Activated CD4-positive, CD25-positive, alpha-beta regulatory T cell (primary cell): Measurements from ENCODE around the gene PRRX1.

Experiments used
- DNase-seq, 4 experiments: peaks; one replicate each; lab custom pipeline; 2025; lab: John Stamatoyannopoulos, UW

The PRRX1 gene

DNA sequence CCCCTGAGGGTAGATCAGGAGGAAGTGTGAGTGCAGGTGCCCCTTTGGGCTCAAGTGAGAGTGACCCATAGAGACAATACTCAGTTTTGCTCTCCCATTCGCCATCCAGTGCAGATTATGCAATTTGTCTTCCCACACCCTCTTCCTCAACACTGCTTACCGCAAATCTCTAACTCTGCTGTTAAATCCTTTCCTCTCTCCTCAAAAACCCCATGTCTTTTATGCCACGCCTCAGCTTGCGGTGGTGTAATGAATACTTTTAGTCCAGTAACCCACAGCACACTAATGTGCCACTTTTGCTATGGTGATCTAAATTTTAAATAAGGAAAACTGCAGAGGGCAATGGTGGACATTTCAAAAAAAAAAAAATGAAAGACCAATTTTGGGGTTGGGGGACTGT, 57.7 kb downstream of the PRRX1 start:
- DNase-seq, result no peak

- no peak for DNase-seq
These were observed 59.6 kb downstream of the PRRX1 start for GRCh38 chr1:170723518-170723917.

DNA sequence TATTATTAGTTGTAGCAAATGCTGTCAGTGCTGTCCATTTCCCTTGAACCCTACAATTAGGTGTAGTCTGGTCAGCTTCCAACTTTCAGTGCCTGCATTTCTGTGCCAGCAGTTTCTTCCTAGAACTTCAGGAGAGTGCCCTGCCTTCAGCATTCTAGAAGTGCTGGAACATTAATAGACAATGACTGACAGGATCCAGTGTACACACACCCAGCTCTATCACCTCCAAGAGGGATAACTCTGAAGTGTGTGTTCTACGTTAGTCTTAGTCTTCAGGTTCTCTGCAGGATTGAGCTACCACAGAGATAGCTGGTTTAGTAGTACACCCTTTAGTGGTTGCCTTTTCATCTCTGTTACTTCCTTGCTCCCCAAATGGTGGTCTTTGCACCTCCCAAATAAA, 61.4 kb downstream of the PRRX1 start:
- DNase-seq, result no peak

- DNase-seq, result no peak
These were observed 64.0 kb downstream of the PRRX1 start for GRCh38 chr1:170727963-170728362.

DNA sequence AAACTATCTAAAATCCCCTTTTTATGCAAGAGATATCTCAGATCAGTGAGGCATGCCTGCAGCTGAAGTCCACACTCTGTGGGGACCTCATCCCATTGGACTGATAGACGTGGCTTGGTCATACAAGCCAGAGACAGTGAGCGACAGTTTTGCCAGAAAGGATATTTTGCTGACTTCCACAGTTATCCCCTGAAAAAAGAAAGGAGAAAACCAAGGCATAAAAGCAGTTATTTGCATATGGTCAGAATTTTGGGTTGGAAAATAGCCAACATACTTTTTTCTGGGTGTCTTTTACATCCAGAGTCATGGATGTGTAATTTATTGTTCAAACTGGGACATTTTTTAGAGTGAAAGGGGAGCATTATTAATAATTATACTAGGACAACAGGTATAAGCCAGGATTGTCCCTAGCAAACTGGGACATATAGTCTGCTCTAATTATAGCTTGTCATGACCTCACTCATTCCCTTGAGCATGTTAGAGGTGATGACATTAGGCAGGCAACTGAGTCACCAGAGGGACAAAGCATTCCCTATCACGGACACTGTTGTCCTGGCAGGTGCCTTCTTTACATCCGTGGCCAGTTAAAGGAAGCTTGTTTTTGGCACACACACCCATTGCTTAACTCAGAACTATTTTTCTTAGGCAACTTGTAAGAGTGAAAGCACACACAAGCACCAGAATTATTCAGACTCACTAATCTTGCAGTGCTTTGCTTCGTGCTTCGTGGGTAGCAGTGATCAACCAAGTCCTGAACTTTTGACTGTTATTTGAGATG, 65.5 kb downstream of the PRRX1 start:
- no peak for DNase-seq

- DNase-seq, result no peak
These were observed 66.1 kb downstream of the PRRX1 start for GRCh38 chr1:170730014-170730413.

GRCh38 chr1:170730438-170730837, 66.5 kb downstream of the PRRX1 start:
- DNase-seq, result no peak

DNA sequence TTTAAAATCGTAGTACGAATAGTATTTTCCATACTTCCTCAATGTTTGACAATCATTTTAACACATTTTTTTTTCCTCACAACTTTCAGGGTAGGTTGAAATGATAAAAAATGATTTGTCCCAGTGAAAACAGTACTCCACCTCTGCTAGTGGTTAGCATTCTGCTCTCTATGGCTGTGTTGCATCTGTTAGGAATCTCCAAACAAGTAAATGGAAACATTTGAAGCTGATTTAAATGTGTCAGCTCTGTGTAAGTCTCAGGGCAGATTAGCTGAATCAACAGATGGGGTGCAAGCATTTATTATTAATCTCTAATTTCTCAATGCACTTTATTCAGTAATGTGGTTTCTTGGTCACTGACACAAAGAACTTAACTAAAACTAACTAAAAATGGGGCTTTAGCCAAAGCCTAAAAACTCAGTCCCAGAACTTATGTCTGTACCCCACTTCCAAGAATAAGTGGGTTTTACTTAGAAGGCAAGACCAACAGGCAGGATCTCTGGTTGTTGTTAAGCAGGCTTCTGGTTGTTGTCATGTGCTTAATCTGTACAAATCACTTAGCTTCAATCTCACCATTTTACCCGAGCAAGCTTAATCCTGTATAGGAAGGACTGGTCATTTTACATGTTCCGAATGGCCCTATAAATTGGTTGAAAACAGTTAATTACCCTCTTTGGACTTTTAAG, 67.8 kb downstream of the PRRX1 start:
- no peak for DNase-seq

DNA sequence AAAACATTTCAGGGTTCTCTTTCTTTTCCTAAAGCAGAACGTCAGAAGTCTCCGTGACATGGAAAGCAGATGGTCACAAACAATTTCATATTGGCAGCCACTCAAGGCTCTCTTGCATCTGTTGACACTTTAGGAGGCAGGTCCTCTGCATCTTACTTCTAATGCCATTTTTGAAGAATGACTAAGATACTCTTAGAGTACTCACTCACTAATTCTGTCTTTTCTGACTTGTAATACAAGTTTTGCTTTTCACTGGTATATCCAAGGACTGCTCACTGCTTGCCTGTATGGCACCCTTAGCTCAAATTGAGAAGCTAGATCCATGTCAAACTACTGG, 68.3 kb downstream of the PRRX1 start:
- no peak for DNase-seq

- no peak for DNase-seq
These were observed 70.7 kb downstream of the PRRX1 start for GRCh38 chr1:170734412-170735175.

GRCh38 chr1:170735366-170736263, 71.7 kb downstream of the PRRX1 start:
- DNase-seq, result no peak

- no peak for DNase-seq
These were observed 75.9 kb downstream of the PRRX1 start for GRCh38 chr1:170739803-170740202.

DNA sequence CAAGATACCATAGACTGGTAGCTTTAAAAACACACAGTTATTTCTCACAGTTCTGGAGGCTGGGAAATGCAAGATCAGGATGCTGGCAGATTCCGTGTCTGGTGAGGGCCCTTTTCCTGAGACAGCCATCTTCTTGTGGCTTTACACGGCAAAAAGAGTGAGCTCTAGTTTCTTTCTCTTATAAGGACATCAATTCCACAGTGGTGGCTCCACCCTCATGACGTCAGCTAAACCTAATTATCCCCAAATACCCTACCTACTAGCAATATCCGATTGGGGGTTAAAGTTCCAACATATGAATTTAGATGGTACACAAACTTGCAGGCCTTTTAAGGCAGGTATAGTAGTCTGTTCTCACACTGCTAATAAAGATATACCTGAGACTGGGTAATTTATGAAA, 77.7 kb downstream of the PRRX1 start:
- no peak for DNase-seq

DNA sequence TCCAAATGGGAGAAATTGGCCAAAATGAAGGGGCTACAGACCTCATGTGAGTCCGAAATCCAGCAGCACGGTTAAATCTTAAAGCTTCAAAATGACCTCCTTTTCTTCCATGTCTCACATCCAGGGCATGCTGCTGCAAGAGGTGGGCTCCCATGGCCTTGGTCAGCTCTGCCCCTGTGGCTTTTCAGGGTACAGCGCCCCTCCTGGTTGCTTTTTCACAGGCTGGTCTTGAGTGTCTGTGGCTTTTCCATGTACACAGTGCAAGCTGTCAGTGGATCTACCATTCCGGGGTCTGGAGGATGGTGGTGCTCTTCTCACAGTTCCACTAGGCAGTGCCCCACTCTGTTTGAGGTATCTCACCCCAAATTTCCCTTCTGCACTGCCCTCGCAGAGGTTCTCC, 78.7 kb downstream of the PRRX1 start:
- no peak for DNase-seq

- DNase-seq, result no peak
These were observed 79.2 kb downstream of the PRRX1 start for GRCh38 chr1:170743083-170743482.

DNA sequence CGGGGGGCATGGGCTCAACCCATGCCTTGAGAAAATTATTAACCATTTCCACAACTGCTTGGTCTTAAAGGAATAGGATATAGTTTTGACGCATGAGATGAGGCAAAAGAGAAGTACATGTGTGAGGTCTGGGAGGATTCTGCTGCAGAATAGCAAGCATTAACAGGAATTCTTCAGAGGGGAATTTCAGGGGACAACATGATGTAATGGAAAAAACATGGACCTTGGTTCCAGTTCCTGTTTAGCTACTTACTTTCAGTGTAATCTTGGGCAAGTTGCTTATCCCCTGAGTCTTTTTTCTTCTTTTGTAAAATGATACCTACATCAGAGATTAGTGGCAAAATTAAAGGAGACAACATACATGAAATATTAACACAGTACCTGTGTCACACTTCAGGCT, 85.6 kb downstream of the PRRX1 start:
- no peak for DNase-seq

DNA sequence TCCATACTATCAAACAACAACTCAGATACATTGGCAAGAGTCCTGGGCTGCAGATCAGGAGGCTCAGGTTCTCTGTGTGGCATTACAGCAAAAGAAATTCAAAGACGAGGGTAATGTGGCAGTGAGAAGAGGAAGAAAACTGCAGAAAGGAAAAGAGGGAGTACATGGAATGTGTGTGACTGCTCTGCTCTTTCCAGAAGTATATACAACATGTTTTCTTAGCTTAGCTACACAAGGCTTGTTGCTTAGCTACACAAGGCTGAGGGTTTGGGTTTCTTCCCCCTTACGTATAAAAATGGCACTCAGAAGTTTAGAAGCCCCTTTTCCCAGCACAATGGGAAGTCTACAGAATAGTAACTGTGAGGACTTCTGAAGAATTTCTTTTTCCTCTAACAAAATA, 86.0 kb downstream of the PRRX1 start:
- no peak for DNase-seq

DNA sequence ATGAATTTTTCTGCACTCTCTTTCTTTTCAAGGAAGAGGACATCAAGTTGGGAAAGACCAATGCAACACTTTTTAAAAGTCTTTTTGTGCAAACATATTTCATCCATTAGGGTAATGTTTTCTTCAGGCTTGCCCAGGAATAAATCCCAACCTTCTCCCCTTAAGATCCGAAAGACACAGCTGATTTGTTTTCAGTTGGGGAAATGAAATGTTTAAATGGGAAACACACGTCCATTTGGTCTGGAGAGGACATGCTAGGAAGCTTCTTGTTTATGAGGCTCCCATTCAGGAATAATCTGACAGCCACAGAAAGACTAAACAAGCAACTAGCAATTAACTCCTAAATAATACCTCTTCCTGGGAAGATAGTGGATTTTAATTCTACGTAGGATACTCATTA, 91.9 kb downstream of the PRRX1 start:
- DNase-seq, result no peak

GRCh38 chr1:170758992-170759391, 95.1 kb downstream of the PRRX1 start:
- DNase-seq, result no peak

DNA sequence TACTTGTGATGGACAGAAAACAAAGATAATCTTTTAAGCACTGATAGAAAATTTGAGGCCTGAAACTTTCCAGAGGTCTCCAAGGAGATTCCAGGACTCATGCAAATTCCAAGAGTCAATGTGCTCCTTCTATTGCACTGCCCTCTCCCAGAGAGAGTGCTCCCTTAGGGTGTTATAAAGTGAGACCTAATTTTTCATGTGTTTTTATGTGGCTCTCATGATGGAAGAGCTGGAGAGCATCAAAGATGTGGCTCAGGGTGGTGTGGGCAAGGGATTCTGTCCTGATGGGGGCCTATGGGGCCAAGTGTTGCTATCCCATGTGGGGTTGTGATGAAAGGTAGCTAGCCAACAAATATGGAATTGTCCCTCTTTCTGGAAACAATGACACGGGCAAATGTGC, 101.3 kb downstream of the PRRX1 start:
- no peak for DNase-seq

DNA sequence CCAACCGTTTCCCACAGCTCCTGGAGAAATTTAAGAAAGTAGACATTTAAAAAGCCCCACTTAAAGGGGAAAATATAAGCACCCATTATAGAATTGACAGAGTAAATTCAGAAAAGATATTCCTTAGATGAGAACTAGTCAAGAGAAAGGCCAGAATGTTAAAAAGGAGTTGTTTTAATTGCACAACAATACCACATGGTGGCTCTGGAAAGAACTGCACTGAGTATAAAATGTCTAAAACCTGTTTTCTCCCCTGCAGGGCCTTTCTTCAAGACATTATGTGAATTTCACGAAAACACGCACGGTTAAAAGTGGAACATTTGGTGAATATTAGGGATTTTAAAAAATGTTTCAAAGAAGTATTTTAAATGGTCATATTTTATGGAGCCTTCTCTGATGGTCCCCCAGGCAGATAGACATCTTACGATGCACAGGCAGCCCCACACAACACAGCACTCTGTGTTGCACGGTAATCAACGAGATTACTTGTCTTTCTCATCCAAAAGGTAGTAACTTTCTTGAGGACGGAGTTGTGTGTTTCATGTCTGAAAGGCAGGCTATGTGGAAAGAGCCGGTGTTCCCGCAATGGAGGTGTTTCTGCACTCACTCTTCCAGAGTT, 101.9 kb downstream of the PRRX1 start:
- no peak for DNase-seq

DNA sequence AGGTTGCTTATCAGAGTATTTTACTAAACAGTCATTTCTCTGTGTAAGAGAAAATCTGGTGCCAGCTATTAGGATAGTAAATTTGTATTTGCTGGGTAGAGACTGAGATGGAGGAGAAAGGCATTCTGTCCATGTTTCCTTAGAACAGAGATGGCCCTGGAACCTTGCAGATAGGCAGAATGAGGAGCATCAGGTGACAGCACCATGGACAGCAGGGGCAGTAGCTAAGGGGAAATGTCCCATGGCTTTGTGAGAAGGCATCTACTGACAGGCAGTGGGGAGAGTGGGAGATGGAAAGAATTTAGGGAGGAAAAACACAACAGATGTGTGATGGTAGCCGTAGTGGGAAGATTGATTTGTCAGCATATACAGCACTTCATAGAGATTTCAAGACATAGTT, 105.0 kb downstream of the PRRX1 start:
- no peak for DNase-seq
